Sigmoid colon (tissue), 4 donors: Measurements from ENCODE around the gene IL17RE.
"Not testable (repeated sequence)": the region's sequence is repeated elsewhere in the genome, so short reads cannot be mapped to it uniquely, and the experiment has no call there.

Experiments used
- EP300 ChIP-seq, 4 donors: sonication (generic); formaldehyde crosslinking; IDR thresholded peaks; one replicate each; pipeline ENCODE4 v1.6.1; 2017; ENCODE audit warnings: antibody characterized with exemption in 4 of 4
- POLR2A ChIP-seq, 2 donors: fragments of 450-650 bp; IDR thresholded peaks; one replicate each; pipeline ENCODE4 v1.6.1; 2016; ENCODE audit warnings: antibody characterized with exemption in 2 of 2, mild to moderate bottlenecking in 2 of 2, moderate library complexity in 2 of 2
- POLR2AphosphoS5 ChIP-seq, 4 donors: sonication (generic); formaldehyde crosslinking; IDR thresholded peaks; one replicate each; pipeline ENCODE4 v1.6.1; 2017; ENCODE audit warnings: antibody characterized with exemption in 4 of 4
- TF ChIP-seq, protein P1 (sequence below), 4 experiments: fragments of 450-650 bp in 3 of 4; fragments of 200-600 bp in 1 of 4; IDR thresholded peaks; one replicate each; pipeline ENCODE4 v1.5.1; 2016 to 2019; ENCODE audit warnings: antibody characterized with exemption in 4 of 4, mild to moderate bottlenecking in 3 of 4, moderate library complexity in 2 of 4

GRCh38 chr3:9876255-9876654 lies 26.4 kb upstream of the IL17RE start:
- TF ChIP-seq POLR2AphosphoS5, POLR2A, EP300 (IDR thresholded peaks at IDR 0.05): not testable (repeated sequence)
- TF ChIP-seq, protein P1, sequence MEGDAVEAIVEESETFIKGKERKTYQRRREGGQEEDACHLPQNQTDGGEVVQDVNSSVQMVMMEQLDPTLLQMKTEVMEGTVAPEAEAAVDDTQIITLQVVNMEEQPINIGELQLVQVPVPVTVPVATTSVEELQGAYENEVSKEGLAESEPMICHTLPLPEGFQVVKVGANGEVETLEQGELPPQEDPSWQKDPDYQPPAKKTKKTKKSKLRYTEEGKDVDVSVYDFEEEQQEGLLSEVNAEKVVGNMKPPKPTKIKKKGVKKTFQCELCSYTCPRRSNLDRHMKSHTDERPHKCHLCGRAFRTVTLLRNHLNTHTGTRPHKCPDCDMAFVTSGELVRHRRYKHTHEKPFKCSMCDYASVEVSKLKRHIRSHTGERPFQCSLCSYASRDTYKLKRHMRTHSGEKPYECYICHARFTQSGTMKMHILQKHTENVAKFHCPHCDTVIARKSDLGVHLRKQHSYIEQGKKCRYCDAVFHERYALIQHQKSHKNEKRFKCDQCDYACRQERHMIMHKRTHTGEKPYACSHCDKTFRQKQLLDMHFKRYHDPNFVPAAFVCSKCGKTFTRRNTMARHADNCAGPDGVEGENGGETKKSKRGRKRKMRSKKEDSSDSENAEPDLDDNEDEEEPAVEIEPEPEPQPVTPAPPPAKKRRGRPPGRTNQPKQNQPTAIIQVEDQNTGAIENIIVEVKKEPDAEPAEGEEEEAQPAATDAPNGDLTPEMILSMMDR (IDR thresholded peaks at IDR 0.05): not testable (repeated sequence)
